Panc1 (cell line): ENCODE results near the gene N4BP2L1. TPM values are rescaled to one million over a fixed set of nuclear protein-coding genes. Genes with fewer than 3 reads are reported as not detected.

ENCODE experiments used
- ATAC-seq: fragments of 200-7000 bp; cut with Tn5 transposase; 2 replicates; pipeline ENCODE4 v1.9.1; 2020; ENCODE audit warnings: mild to moderate bottlenecking, moderate library complexity
- BruUV-seq: library from RNA; stranded (reverse); fragments of 400-500 nt; replicated peaks from 2 replicates; lab custom pipeline; 2021; lab: Mats Ljungman, UMichigan
- CTCF ChIA-PET: fragments of 300-600 bp; sonication (Branson Sonifier 250); formaldehyde crosslinking; loops from one replicate; lab custom pipeline; 2022; ENCODE audit warnings: antibody characterized with exemption; lab: Charles Lee
- POLR2A ChIA-PET: fragments of 300-600 bp; sonication (Branson Sonifier 250); formaldehyde crosslinking; loops from one replicate; lab custom pipeline; 2022; ENCODE audit warnings: antibody characterized with exemption; lab: Charles Lee
- DNase-seq: peaks from one replicate; pipeline ENCODE4 v3.0.0-alpha.2; 2010; ENCODE audit warnings: low read depth, low spot score
- H3K27ac ChIP-seq: 2 replicates; pipeline ENCODE4 v1.5.1; 2011; ENCODE audit warnings: mild to moderate bottlenecking, low read length, inconsistent platforms
- H3K27me3 ChIP-seq: fragments of 200-500 bp; sonication (Bioruptor generic); 2 replicates; pipeline ENCODE4 v1.6.0; 2014; ENCODE audit warnings: low read length, inconsistent platforms; ENCODE audit not compliant: control insufficient read depth, insufficient read depth
- H3K36me3 ChIP-seq: fragments of 200-500 bp; sonication (Bioruptor generic); 2 replicates; pipeline ENCODE4 v1.5.1; 2014; ENCODE audit warnings: inconsistent platforms, mild to moderate bottlenecking, low read length, moderate library complexity; ENCODE audit not compliant: control insufficient read depth, insufficient read depth
- H3K4me1 ChIP-seq: 2 replicates; pipeline ENCODE4 v1.5.1; 2011; ENCODE audit warnings: inconsistent platforms, mild to moderate bottlenecking, low read length, moderate library complexity; ENCODE audit not compliant: control insufficient read depth, insufficient read depth
- H3K4me3 ChIP-seq, 2 experiments: 2 replicates each; pipeline ENCODE4 v1.5.1; 2011 to 2012; ENCODE audit warnings: low read depth in 2 of 2, low read length in 2 of 2, mild to moderate bottlenecking in 2 of 2, inconsistent platforms in 1 of 2, moderate library complexity in 1 of 2
- H3K9me3 ChIP-seq: fragments of 200-500 bp; sonication (Bioruptor generic); 2 replicates; pipeline ENCODE4 v1.5.1; 2014; ENCODE audit warnings: low read depth, mild to moderate bottlenecking, inconsistent platforms, low read length, moderate library complexity; ENCODE audit not compliant: control insufficient read depth, insufficient read depth
- POLR2AphosphoS5 ChIP-seq: IDR thresholded peaks from 2 replicates; pipeline ENCODE4 v1.6.1; 2012; ENCODE audit warnings: mild to moderate bottlenecking, low read depth, low read length, moderate library complexity
- REST ChIP-seq, 2 experiments: IDR thresholded peaks; 2 replicates each; pipeline ENCODE4 v1.6.1; 2011 to 2012; ENCODE audit warnings: low read depth in 2 of 2, control low read depth in 1 of 2, low read length in 1 of 2, mild to moderate bottlenecking in 1 of 2, moderate library complexity in 1 of 2; ENCODE audit not compliant: insufficient read depth in 1 of 2
- SIN3A ChIP-seq: IDR thresholded peaks from 2 replicates; pipeline ENCODE4 v1.6.1; 2012; ENCODE audit warnings: low read depth, mild to moderate bottlenecking, low read length, moderate library complexity, borderline replicate concordance; ENCODE audit not compliant: insufficient read depth
- TCF7L2 ChIP-seq: IDR thresholded peaks from 2 replicates; pipeline ENCODE4 v1.6.1; 2011; ENCODE audit warnings: mild to moderate bottlenecking, low read depth, low read length, inconsistent platforms
- in situ Hi-C: cut with HindIII; loops from 2 replicates; pipeline ENCODE4 v1.10.0; 2016; ENCODE audit warnings: low sequenced_read_pairs, low pct_unique_long_range_greater_than_20kb
- intact Hi-C: fragments of 100-400 bp; cut with micrococcal nuclease; formaldehyde crosslinking; loops from one replicate; pipeline ENCODE4 v1.10.0; 2022; ENCODE audit not compliant: unreplicated experiment
- total RNA-seq: library from RNA; stranded (reverse); gene quantifications from one replicate; pipeline ENCODE4 v1.2.1, GENCODE V29; 2021; ENCODE audit not compliant: unreplicated experiment
- TF ChIP-seq, protein P1 (sequence below): fragments of 450-650 bp; IDR thresholded peaks from 2 replicates; pipeline ENCODE4 v1.5.1; 2017; ENCODE audit warnings: mild to moderate bottlenecking

Gene N4BP2L1
- total RNA-seq, 1 experiment from 2014 or later: 1.8 TPM

GRCh38 chr13:32471187-32471922, 43.4 kb upstream of the N4BP2L1 start:
- BruUV-seq: no TSS peak
- CTCF ChIA-PET: no interaction called here
- Histone ChIP-seq H3K4me1 (no peaks in the 10 kb centered on the region; the same call in 1 of the 2 replicates), H3K27me3 (no peaks in the 10 kb centered on the region), H3K4me3 (no peak overlapping the region), H3K36me3 (no peaks in the 10 kb centered on the region), H3K27ac (no peak overlapping the region), H3K9me3 (no peaks in the 10 kb centered on the region)
- POLR2A ChIA-PET: no interaction called here
- ATAC-seq: no peak
- no peak for TF ChIP-seq SIN3A
- TF ChIP-seq, protein P1, sequence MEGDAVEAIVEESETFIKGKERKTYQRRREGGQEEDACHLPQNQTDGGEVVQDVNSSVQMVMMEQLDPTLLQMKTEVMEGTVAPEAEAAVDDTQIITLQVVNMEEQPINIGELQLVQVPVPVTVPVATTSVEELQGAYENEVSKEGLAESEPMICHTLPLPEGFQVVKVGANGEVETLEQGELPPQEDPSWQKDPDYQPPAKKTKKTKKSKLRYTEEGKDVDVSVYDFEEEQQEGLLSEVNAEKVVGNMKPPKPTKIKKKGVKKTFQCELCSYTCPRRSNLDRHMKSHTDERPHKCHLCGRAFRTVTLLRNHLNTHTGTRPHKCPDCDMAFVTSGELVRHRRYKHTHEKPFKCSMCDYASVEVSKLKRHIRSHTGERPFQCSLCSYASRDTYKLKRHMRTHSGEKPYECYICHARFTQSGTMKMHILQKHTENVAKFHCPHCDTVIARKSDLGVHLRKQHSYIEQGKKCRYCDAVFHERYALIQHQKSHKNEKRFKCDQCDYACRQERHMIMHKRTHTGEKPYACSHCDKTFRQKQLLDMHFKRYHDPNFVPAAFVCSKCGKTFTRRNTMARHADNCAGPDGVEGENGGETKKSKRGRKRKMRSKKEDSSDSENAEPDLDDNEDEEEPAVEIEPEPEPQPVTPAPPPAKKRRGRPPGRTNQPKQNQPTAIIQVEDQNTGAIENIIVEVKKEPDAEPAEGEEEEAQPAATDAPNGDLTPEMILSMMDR: no peak
- in situ Hi-C loops (no loop called here), intact Hi-C loops (no loop called here)
- no peak for DNase-seq

DNA sequence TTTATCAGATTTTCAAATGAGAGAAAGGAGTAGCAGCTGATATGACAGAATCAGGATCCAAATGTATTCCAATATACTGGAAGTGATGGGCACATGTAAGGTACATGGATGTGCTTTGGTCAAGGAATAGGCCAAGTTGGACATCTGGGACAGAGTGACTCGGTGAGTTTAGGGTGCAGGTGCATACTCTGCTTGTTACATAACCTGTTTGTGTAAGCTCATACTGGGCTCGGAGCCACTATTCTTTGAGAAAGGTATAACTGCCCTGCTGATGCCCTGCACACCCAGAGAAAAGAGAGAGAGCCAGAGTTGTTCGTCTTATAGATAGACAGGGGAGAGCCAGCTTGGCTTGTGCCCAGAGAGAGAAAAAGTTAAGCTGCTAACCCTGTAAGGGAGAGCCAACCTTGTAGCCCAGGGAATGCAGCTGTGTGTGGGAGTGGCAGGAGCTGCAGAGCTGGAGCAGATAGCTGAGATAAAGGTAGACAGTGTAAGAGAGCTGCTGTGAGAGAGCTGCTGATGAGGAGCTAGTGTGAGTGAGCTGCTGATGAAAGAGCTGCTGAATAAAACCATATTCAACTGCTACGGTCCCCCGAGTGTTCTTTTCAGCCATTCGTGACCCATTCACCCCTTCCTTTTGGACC, 40.7 kb upstream of the N4BP2L1 start:
- POLR2A ChIA-PET: no interaction called here
- Histone ChIP-seq H3K4me1 (no peaks in the 10 kb centered on the region; the same call in 1 of the 2 replicates), H3K9me3 (no peaks in the 10 kb centered on the region), H3K4me3 (no peak overlapping the region), H3K27me3 (no peaks in the 10 kb centered on the region), H3K27ac (no peak overlapping the region), H3K36me3 (no peaks in the 10 kb centered on the region)
- intact Hi-C loops: no loop called here
- TF ChIP-seq REST (IDR thresholded peaks at IDR 0.05; ENCODE audit: insufficient read depth in 1 of 2, low read depth in 2 of 2, low read length in 1 of 2): no peak
- no peak for TF ChIP-seq POLR2AphosphoS5
- TF ChIP-seq, protein P1: no peak
- TF ChIP-seq TCF7L2: no peak
- TF ChIP-seq SIN3A: no peak
- no peak for DNase-seq
- no TSS peak for BruUV-seq
- in situ Hi-C loops: no loop called here
- CTCF ChIA-PET: no interaction called here
- peak; percentile 62; the same call in 1 of the 2 replicates for ATAC-seq
